Keratinocyte (primary cell): ENCODE data around the gene UAP1.

Source experiments
- CTCF ChIP-seq, 3 experiments: IDR thresholded peaks in 1 of 3; conservative IDR thresholded peaks in 1 of 3; optimal IDR thresholded peaks in 1 of 3; 2 replicates in 2 of 3; 3 replicates in 1 of 3; pipeline versions ENCODE3 to v1.5.1; 2011; ENCODE audit warnings: low read length in 3 of 3, mild to moderate bottlenecking in 3 of 3, moderate library complexity in 2 of 3, control low read depth in 1 of 3, inconsistent platforms in 1 of 3; ENCODE audit not compliant: insufficient read depth in 2 of 3; ENCODE audit errors: extremely low read depth in 1 of 3
- EZH2 ChIP-seq: IDR thresholded peaks from one replicate; pipeline ENCODE4 v1.6.1; 2012; ENCODE audit warnings: inconsistent platforms, mild to moderate bottlenecking, low read length, moderate library complexity

DNA sequence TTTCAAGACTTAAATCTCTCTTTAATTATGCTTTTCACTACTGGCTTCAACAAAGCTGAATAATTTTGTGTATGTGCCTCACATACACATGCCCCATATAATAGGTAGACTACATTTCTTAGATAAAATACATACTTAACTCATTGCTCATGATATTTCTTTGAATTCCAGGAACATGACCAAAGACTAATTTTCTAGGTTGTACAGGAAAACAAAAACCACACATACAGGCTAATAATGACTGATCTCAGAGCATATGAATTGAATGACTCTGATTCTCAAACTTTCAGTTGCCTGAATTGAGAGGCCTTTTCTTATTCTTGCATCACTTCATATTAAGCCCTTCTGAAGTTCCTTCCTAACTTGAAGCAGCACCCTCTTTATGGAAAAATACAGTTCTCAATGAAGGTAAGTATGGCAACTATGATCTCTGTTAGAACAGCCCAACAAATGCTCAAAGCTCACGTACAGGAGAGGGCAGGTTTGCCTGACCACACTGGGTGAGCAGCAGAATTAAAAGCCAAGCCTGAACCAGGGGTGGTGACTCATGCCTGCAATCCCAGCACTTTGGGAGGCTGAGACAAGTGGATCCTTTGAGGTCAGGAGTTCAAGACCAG is 22.6 kb upstream of the UAP1 start:
- no peak for TF ChIP-seq CTCF (optimal IDR thresholded peaks at IDR 0.05 in 1 of 3, IDR thresholded peaks at IDR 0.05 in 1 of 3, conservative IDR thresholded peaks at IDR 0.05 in 1 of 3; ENCODE audit: extremely low read depth in 1 of 3, insufficient read depth in 2 of 3, low read length in 3 of 3)
- no peak for TF ChIP-seq EZH2
